Aorta (tissue), 5 donors: Measurements from ENCODE around the gene CTRL. TPM values are rescaled to one million over a fixed set of nuclear protein-coding genes. Genes with fewer than 3 reads are reported as not detected.
A peak's percentile ranks its signal among the peaks of the same experiment; 100 is the strongest.
"Not testable (repeated sequence)": the region's sequence is repeated elsewhere in the genome, so short reads cannot be mapped to it uniquely, and the experiment has no call there.

Experiments
- ATAC-seq: fragments of 200-7000 bp; cut with Tn5 transposase; one replicate; pipeline ENCODE4 v1.9.1; 2022; ENCODE audit warnings: moderate library complexity; ENCODE audit not compliant: low FRiP score
- DNase-seq, 2 donors: peaks; one replicate each; pipeline ENCODE4 v3.0.0-alpha.2; 2020
- H3K27ac ChIP-seq, 2 donors: one replicate each; pipeline ENCODE4 v1.5.1; 2013; ENCODE audit warnings: low read length in 2 of 2, mild to moderate bottlenecking in 2 of 2, moderate library complexity in 2 of 2, control low read depth in 1 of 2, inconsistent platforms in 1 of 2, low read depth in 1 of 2
- H3K27me3 ChIP-seq, 2 donors: one replicate each; pipeline ENCODE4 v1.6.1; 2013; ENCODE audit warnings: control low read depth in 1 of 2, low read length in 1 of 2, mild to moderate bottlenecking in 1 of 2, moderate library complexity in 1 of 2; ENCODE audit not compliant: insufficient read depth in 2 of 2, control insufficient read depth in 1 of 2
- H3K36me3 ChIP-seq, 2 donors: one replicate each; pipeline ENCODE4 v1.6.1; 2013; ENCODE audit warnings: control low read depth in 1 of 2, low read length in 1 of 2, mild to moderate bottlenecking in 1 of 2; ENCODE audit not compliant: insufficient read depth in 2 of 2, control insufficient read depth in 1 of 2
- H3K4me1 ChIP-seq, 2 donors: one replicate each; pipeline ENCODE4 v1.6.1; 2013; ENCODE audit warnings: low read length in 2 of 2, control low read depth in 1 of 2, mild to moderate bottlenecking in 1 of 2, moderate library complexity in 1 of 2; ENCODE audit not compliant: insufficient read depth in 2 of 2, control insufficient read depth in 1 of 2
- H3K4me3 ChIP-seq, 2 donors: one replicate each; pipeline ENCODE4 v1.5.1; 2013; ENCODE audit warnings: low read length in 2 of 2, control low read depth in 1 of 2, mild to moderate bottlenecking in 1 of 2
- H3K9me3 ChIP-seq: one replicate; pipeline ENCODE4 v1.6.1; 2013; ENCODE audit warnings: mild to moderate bottlenecking, low read length; ENCODE audit not compliant: control insufficient read depth
- WGBS, 2 donors: extraction: QIAGEN DNeasy Blood & Tissue Kit; methylation state at CpG; one replicate each; pipeline ENCODE4 v1.1.7; 2013; 5-methylcytosine and 5-hydroxymethylcytosine counted together
- intact Hi-C, 2 donors: fragments of 100-400 bp; cut with DNase I; formaldehyde crosslinking; loops; one replicate each; pipeline versions ENCODE4 v1.14.2 to v1.15.0; 2022
- long read RNA-seq, 2 donors: library from polyadenylated mRNA; unstranded; transcript quantifications; one replicate each; pipeline ENCODE4 v2.0.0, GENCODE V29; 2020 to 2021
- polyA plus RNA-seq, 2 donors: library from polyadenylated mRNA; stranded (reverse); fragments of 200-250 nt; gene quantifications; one replicate each; pipeline ENCODE4 v1.2.3, GENCODE V29; 2013
- total RNA-seq, 2 donors: library from RNA; stranded (reverse); fragmentation: NEBNext Ultra II Directional; extraction: Animal tissue kit (Norgen Biotek cat#: 25700); gene quantifications; one replicate each; pipeline ENCODE4 v1.2.1, GENCODE V29; 2021
- donor health status: healthy with polysubstance abuse.
- donor health status: Bipolar disorder and iron deficiency.
- donor health status: DM: no; HTN: no; CAD: no.
- donor health status: DM: no; HTN: no; CAD: no.
- donor health status: DM: yes; HTN: yes; CAD: no.

The CTRL gene
- total RNA-seq (under 1 TPM; 0.84 to 0.90 TPM), polyA plus RNA-seq (1 to 10 TPM in 1 of 2 donors, not detected in 1; 3.5 TPM)
- long read RNA-seq, donor 1, partial matches to known transcripts: 0 of 5 reads
- long read RNA-seq, donor 1, other reads (novel, unspliced or antisense): 4 of 5 reads
- long read RNA-seq, donor 2: 0 reads

DNA sequence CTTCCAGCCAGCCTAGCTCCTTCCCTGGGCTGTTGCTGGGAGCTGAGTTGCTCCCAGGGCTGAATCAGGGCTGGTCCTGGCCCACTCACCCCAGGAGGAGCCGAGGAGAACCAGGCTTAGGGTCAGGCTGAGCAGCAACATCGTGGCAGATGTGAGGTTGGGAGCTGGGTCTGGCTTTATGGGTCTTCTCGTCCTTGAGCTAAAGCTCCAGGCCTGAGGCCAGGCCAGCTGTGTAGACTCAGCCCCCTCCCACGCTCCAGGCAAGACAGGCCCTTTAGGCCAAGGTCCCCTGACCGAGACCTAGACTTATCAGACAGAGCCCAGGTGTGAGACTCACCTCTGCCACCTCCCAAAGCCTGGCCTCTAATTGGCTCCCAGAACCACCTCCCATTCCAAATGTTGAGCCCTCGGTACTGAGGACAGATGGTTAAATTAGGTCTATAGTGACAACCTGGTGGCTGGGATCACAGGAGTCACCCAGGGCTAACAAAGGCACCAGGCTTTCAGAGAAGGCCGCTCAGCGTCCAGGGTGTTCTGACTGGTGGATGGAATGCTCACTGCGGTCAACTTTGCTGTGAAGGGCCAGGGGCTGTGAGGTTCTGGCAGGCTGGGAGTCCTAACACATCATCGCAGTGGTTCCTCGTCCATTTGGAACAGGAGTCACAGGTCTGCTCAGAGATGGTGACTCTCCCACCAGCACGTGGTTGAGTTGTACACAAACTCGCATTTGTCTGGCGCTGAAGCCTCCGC lies at the start of gene CTRL:
Gene CTRL (minus strand): TSS at position 151 of the 750 bp plus-strand sequence. CDS start 10 bp downstream, at position 141.
- Histone ChIP-seq H3K36me3 (peaks cover 0 to 2% of the 10 kb centered on the region in 2 donors), H3K27me3 (no peaks in the 10 kb centered on the region), H3K27ac (no peak within 1 kb of the TSS), H3K4me1 (no peaks in the 10 kb centered on the region), H3K9me3 (no peaks in the 10 kb centered on the region), H3K4me3 (no peak within 1 kb of the TSS)
- DNase-seq: peak in 1 of 2 donors; percentile 44
- no peak for ATAC-seq
- intact Hi-C loops: no loop called here
- 84% methylated on average over 15 of the region's 15 CpGs for WGBS, 2 donors

DNA sequence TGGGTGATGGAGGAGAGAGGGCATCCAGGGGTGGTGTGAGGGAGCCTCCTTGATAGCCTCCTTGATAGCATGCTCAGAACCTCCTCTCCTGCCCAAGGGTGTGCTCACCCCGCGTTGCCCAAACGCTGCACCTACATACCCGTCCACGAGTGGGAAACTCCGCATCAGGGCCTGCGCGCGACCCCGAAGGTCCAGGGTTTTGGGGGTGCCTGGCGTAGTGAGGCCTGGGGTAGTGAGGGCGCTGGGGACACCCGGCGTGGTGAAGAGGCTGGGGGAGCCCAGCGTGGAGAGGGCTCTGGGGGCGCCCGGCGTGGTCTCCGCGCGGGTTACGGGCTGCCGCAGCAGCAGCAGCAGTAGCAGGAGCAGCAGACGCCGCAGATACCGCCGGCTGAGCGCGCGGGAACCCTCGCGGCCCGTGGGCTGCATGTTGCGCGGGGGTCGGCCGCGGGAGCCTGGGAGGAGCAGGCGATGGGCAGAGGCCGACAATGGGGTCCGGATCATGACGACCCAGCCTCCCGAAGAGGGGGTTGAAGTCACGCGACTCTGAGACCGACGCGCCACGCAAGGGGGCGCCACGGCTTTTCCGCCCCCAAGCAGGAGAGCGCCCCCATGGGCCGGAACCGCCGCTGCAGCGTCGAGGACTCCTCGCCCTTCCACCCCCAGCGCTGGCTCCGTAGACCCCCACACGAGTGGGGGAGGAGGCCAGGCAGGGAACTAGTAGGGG lies 48.5 kb upstream of the CTRL start, which contains the start of gene DPEP3:
Gene DPEP3 (minus strand): TSS at position 545 of the 724 bp plus-strand sequence. CDS start 119 bp downstream, at position 426.
- intact Hi-C loops: no loop called here
- 54% methylated on average over 54 to 62 of the region's 62 CpGs for WGBS, 2 donors

DNA sequence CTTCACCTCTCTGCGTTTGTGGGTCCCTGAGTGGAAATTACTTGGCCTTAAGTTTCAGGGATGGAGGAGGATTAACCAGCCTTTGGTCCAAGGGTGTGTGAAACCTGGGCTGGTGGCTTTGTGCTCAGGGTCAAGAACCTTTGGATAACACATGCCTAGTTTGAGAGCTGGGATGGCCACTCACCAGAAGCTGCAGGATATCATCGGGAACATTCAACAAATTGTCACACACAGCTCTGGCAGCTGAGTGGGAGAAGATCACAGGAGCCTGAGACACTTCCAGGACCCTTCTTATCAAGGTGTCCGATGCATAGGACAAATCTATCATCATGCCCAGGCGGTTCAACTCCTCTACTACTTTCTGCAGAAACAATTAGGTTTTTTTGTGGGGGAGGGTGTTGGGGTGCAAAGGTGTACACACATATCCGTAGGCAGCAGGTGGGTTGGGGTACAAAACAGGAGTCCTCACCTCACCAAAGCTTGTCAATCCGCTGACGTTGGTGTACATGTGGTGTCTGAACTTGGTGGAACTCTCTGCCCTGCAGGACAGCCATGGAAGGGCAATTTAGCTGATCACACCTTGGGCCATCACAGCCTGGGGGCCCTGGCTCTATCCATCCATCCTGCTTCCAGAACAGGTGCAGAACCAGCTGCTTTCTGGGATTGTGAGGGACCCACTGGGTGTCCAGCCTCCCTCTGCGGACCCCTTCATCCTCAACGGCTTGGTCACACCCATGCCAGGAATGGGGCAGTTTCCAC lies 46.0 kb upstream of the CTRL start:
- Histone ChIP-seq H3K27me3 (no peaks in the 10 kb centered on the region), H3K27ac (no peak overlapping the region), H3K4me1 (no peaks in the 10 kb centered on the region), H3K36me3 (no peaks in the 10 kb centered on the region), H3K9me3 (no peaks in the 10 kb centered on the region), H3K4me3 (no peak overlapping the region)
- WGBS, 2 donors: 86% methylated on average over 9 of the region's 9 CpGs
- intact Hi-C loops: no loop called here
- no peak for DNase-seq
- no peak for ATAC-seq

More for the DNA sequence above, 48.5 kb upstream of the CTRL start, which contains the start of gene DPEP3:
- Histone ChIP-seq H3K9me3 (no peaks in the 10 kb centered on the region), H3K36me3 (no peaks in the 10 kb centered on the region), H3K4me1 (no peaks in the 10 kb centered on the region), H3K27me3 (no peaks in the 10 kb centered on the region), H3K4me3 (no peak within 1 kb of the TSS), H3K27ac (no peak within 1 kb of the TSS)
- DNase-seq: no peak
- ATAC-seq: no peak

DNA sequence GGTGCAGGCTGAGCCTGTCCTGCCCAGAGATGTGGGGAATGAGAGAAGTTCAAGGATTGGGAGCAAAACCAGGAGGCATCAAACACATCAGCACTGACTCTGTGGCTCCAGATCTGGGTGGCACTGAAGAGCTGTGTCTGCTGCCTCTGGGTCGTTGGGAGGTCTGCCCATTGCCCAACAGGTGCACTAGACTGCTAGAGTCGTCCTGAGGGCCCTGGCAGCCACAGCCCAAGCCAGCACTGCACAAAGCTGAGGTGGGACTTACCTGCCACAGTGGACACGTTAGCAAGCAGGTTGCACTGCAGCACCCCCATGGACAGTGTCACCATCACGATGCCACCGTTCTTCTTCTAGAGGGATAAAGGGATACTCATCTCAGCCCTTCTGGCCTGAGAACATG lies 45.3 kb upstream of the CTRL start:
- WGBS, 2 donors: 70 to 73% methylated on average over 5 of the region's 5 CpGs
- H3K27ac ChIP-seq: no peak overlapping the region
- no peak overlapping the region for H3K4me3 ChIP-seq
- H3K4me1 ChIP-seq: no peaks in the 10 kb centered on the region
- DNase-seq (no peak), ATAC-seq (no peak)
- H3K36me3 ChIP-seq: no peaks in the 10 kb centered on the region
- no peaks in the 10 kb centered on the region for H3K27me3 ChIP-seq
- H3K9me3 ChIP-seq: no peaks in the 10 kb centered on the region
- intact Hi-C loops: no loop called here

DNA sequence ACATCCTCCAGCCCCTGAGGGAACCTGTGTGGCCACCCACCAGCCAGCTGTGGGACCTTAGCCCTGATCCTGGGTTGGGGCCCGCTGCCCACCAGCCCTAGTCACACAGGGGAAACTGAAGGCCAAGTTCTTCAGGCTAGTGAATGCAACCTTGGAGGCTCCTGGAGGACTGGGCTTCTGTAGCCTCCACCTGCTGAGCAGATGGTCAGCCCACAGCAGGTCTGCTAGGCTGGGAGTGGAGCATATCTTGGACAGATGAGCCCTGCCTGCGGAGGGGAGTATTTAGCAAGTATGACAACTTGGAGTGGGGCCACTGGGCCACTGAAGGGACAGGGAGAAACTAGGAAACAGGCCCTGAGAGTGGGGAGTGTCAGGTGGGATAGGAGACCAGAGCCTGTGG lies 44.5 kb upstream of the CTRL start:
- no peak for DNase-seq
- no peak overlapping the region for H3K27ac ChIP-seq
- no peaks in the 10 kb centered on the region for H3K4me1 ChIP-seq
- H3K4me3 ChIP-seq: no peak overlapping the region
- intact Hi-C loops: no loop called here
- ATAC-seq: no peak
- no peaks in the 10 kb centered on the region for H3K27me3 ChIP-seq
- WGBS, 2 donors: 92 to 96% methylated on average over 2 of the region's 2 CpGs
- H3K9me3 ChIP-seq: no peaks in the 10 kb centered on the region
- H3K36me3 ChIP-seq: no peaks in the 10 kb centered on the region

DNA sequence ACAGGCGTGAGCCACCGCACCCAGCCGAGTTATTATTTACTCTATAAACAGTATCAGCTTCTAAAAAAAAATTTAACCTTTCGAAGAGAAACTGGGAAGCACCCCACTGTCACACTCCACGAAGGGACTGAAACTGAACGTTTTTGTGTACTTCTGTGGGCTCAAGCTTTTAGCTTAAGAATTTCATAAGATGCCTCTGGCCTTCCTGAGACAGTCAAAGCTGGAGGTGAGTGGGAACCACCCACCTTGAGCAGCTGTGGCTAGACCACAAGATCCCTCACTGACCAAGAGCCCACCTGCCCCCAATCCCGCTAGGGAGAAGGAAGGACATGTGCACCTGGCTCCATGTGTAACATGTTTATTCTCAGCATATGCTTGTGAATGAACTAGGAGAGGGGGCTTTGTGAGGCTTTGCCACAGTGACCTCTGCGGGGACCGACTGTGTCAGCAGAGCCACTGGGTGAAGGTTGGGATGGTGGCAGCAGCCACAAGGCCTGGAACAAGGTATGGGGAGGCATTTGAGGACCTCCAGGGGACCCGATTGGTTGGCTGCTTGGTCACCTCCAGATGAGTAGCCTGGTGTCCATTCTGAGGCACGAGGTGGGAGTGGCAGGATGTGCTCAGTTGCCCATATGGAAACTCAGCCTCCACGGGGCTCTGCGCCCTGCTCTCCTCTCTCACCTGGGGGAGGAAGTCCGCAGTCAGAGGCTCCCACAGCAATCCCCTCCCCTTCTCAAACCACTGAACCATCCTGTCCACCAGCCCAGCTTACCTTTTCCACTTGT lies 43.9 kb upstream of the CTRL start:
- Histone ChIP-seq H3K27ac (no peak overlapping the region), H3K4me1 (no peaks in the 10 kb centered on the region), H3K36me3 (no peaks in the 10 kb centered on the region), H3K9me3 (no peaks in the 10 kb centered on the region), H3K27me3 (no peaks in the 10 kb centered on the region), H3K4me3 (no peak overlapping the region)
- intact Hi-C loops: no loop called here
- ATAC-seq (no peak), DNase-seq (no peak)
- WGBS, 2 donors: 76 to 82% methylated on average over 14 of the region's 14 CpGs

DNA sequence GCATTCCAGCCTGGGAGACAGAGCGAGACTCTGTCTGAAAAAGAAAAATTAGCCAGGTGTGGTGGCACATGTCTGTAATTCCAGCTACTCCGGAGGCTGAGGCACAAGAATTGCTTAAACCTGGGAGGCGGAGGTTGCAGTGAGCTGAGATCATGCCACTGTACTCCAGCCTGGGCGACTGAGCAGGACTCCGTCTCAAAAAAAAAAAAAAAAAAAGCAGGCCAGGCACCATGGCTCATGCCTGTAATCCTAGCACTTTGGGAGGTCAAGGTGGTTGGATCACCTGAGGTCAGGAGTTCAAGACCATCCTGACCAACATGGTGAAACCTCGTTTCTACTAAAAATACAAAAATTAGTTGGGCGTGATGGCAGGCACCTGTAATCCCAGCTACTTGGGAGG lies 40.6 kb upstream of the CTRL start:
- ATAC-seq, H3K4me1 ChIP-seq: not testable (repeated sequence)
- WGBS, 2 donors: 89 to 91% methylated on average over 7 of the region's 7 CpGs

DNA sequence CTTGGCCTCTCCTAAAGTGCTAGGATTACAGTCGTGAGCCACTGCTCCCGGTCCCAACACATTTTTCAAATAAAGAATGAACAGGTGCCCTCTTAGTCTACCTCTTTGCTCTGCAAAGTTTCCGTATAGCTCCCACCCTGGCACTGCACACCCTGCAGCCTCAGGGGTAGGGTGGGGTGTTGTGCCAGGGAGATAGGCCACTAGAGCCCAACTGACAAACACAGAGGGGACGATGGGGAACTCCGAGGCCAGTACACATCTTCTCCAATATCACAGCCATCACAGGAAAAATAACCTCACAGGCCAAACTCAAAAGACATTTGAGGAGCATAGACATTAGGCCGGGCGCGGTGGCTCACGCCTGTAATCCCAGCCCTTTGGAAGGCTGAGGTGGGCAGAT lies 39.4 kb upstream of the CTRL start:
- ATAC-seq: no peak
- 92 to 93% methylated on average over 9 of the region's 9 CpGs for WGBS, 2 donors
- no peak for DNase-seq
- H3K4me1 ChIP-seq: no peaks in the 10 kb centered on the region
- no peak overlapping the region for H3K27ac ChIP-seq
- H3K9me3 ChIP-seq: no peaks in the 10 kb centered on the region
- intact Hi-C loops: no loop called here
- no peaks in the 10 kb centered on the region for H3K36me3 ChIP-seq
- H3K4me3 ChIP-seq: no peak overlapping the region
- no peaks in the 10 kb centered on the region for H3K27me3 ChIP-seq

More for the DNA sequence above, 40.6 kb upstream of the CTRL start:
- H3K27ac ChIP-seq, DNase-seq, H3K4me3 ChIP-seq, intact Hi-C loops, H3K36me3 ChIP-seq, H3K9me3 ChIP-seq, H3K27me3 ChIP-seq: not testable (repeated sequence)
